SU-DHL-6 (cell line): Measurements from ENCODE around the gene PLXND1.

Experiments
- H2AFZ ChIP-seq: fragments of 200-600 bp; sonication (generic); 2 replicates; pipeline ENCODE4 v1.6.1; 2014; ENCODE audit warnings: low read depth, mild to moderate bottlenecking, moderate library complexity, mixed read lengths, antibody characterized with exemption, low read length; ENCODE audit not compliant: severe bottlenecking
- H3F3A ChIP-seq: fragments of 200-600 bp; shearing (Covaris generic); 2 replicates; pipeline ENCODE4 v1.6.0; 2016; ENCODE audit warnings: antibody characterized with exemption, mild to moderate bottlenecking; ENCODE audit not compliant: insufficient read depth
- H3K27ac ChIP-seq: fragments of 200-600 bp; sonication (generic); 2 replicates; pipeline ENCODE4 v1.5.1; 2016; ENCODE audit warnings: low read depth, mild to moderate bottlenecking, low read length, moderate library complexity, mixed read lengths
- H3K27me3 ChIP-seq: fragments of 200-600 bp; sonication (generic), shearing (Covaris generic); 2 replicates; pipeline ENCODE4 v1.6.0; 2014; ENCODE audit warnings: mild to moderate bottlenecking, low read length
- H3K36me3 ChIP-seq: fragments of 200-600 bp; sonication (generic); 2 replicates; pipeline ENCODE4 v1.6.1; 2014; ENCODE audit warnings: mild to moderate bottlenecking, low read length, mixed read lengths
- H3K4me2 ChIP-seq: fragments of 300-600, 200-600 bp; shearing (Covaris generic), sonication (generic); 2 replicates; pipeline ENCODE4 v1.6.0; 2014; ENCODE audit warnings: low read length, low read depth, mild to moderate bottlenecking; ENCODE audit not compliant: poor library complexity, severe bottlenecking
- H3K4me3 ChIP-seq: fragments of 200-600 bp; sonication (generic); 2 replicates; pipeline ENCODE4 v1.5.1; 2014; ENCODE audit warnings: antibody characterized with exemption, low read length, mild to moderate bottlenecking, mixed read lengths; ENCODE audit not compliant: insufficient read depth, poor library complexity, severe bottlenecking
- H3K79me2 ChIP-seq: fragments of 200-600 bp; sonication (generic); 2 replicates; pipeline ENCODE4 v1.6.1; 2014; ENCODE audit warnings: mild to moderate bottlenecking, low read length, moderate library complexity; ENCODE audit not compliant: insufficient read depth
- H3K9ac ChIP-seq: fragments of 200-600 bp; sonication (generic); 2 replicates; pipeline ENCODE4 v1.7.0; 2014; ENCODE audit warnings: mild to moderate bottlenecking, low read length
- H3K9me2 ChIP-seq: fragments of 200-600 bp; sonication (generic); replicated peaks from 2 replicates; pipeline ENCODE4 v1.6.1; 2014; ENCODE audit warnings: low read length; ENCODE audit not compliant: insufficient read depth
- H3K9me3 ChIP-seq: fragments of 200-600 bp; sonication (generic); 2 replicates; pipeline ENCODE4 v1.6.1; 2014; ENCODE audit warnings: low read length, mixed read lengths; ENCODE audit not compliant: insufficient read depth
- H4K20me1 ChIP-seq: fragments of 200-600 bp; sonication (generic); 2 replicates; pipeline ENCODE4 v1.6.1; 2014; ENCODE audit warnings: low read depth, mild to moderate bottlenecking, antibody characterized with exemption, low read length, moderate library complexity, mixed read lengths
- CTCF ChIP-seq: fragments of 200-600 bp; sonication (generic); IDR thresholded peaks from one replicate; pipeline ENCODE4 v1.5.1; 2017; ENCODE audit warnings: antibody characterized with exemption, mild to moderate bottlenecking, low read length, moderate library complexity; ENCODE audit not compliant: insufficient read depth, poor library complexity, severe bottlenecking
- EZH2phosphoT487 ChIP-seq: fragments of 200-600 bp; sonication (generic), shearing (Covaris generic); conservative IDR thresholded peaks from 2 replicates; pipeline ENCODE4 v1.6.1; 2018; ENCODE audit warnings: mild to moderate bottlenecking, antibody characterized with exemption, low read length, moderate library complexity, mixed read lengths

Gene PLXND1

GRCh38 chr3:129598000-129598381, 8.5 kb downstream of the PLXND1 start:
- H3F3A ChIP-seq = no peaks in the 10 kb centered on the region
- no peak overlapping the region for H3K27ac ChIP-seq
- H3K79me2 ChIP-seq = no peaks in the 10 kb centered on the region
- no peaks in the 10 kb centered on the region for H3K9me3 ChIP-seq
- H2AFZ ChIP-seq = no peak overlapping the region
- no peaks in the 10 kb centered on the region for H3K36me3 ChIP-seq
- no peak overlapping the region for H3K4me2 ChIP-seq
- no peaks in the 10 kb centered on the region for H3K9me2 ChIP-seq
- H3K9ac ChIP-seq = no peak overlapping the region
- H3K4me3 ChIP-seq = no peak overlapping the region
- H4K20me1 ChIP-seq = no peaks in the 10 kb centered on the region
- no peaks in the 10 kb centered on the region for H3K27me3 ChIP-seq
- TF ChIP-seq CTCF (no peak), EZH2phosphoT487 (no peak)

GRCh38 chr3:129597087-129597999, 9.1 kb downstream of the PLXND1 start:
- Histone ChIP-seq H3K9ac (no peak overlapping the region), H2AFZ (no peak overlapping the region), H3K36me3 (no peaks in the 10 kb centered on the region), H3K27ac (no peak overlapping the region), H3K79me2 (no peaks in the 10 kb centered on the region), H3K4me2 (no peak overlapping the region), H3K9me2 (no peaks in the 10 kb centered on the region), H3F3A (no peaks in the 10 kb centered on the region), H3K4me3 (no peak overlapping the region), H3K27me3 (no peaks in the 10 kb centered on the region), H3K9me3 (no peaks in the 10 kb centered on the region), H4K20me1 (no peaks in the 10 kb centered on the region)
- TF ChIP-seq EZH2phosphoT487 (no peak), CTCF (no peak)

GRCh38 chr3:129596194-129597086, 10.0 kb downstream of the PLXND1 start:
- H3K9me3 ChIP-seq = no peaks in the 10 kb centered on the region
- no peaks in the 10 kb centered on the region for H3K27me3 ChIP-seq
- no peaks in the 10 kb centered on the region for H3K36me3 ChIP-seq
- no peaks in the 10 kb centered on the region for H3K79me2 ChIP-seq
- H3K4me3 ChIP-seq = no peak overlapping the region
- no peaks in the 10 kb centered on the region for H3F3A ChIP-seq
- H2AFZ ChIP-seq = no peak overlapping the region
- no peak overlapping the region for H3K4me2 ChIP-seq
- H4K20me1 ChIP-seq = no peaks in the 10 kb centered on the region
- H3K9me2 ChIP-seq = no peaks in the 10 kb centered on the region
- no peak for TF ChIP-seq EZH2phosphoT487
- no peak for TF ChIP-seq CTCF
- H3K9ac ChIP-seq = no peak overlapping the region
- no peak overlapping the region for H3K27ac ChIP-seq
